CD14-positive monocyte (primary cell): ENCODE data around the gene PRR23E. TPM values are rescaled to one million over a fixed set of nuclear protein-coding genes. Genes with fewer than 3 reads are reported as not detected.

ENCODE experiments used
- DNase-seq, 3 donors: peaks; one replicate each; pipeline ENCODE4 v3.0.0-alpha.2; 2011 to 2022
- H2AFZ ChIP-seq: 2 replicates; pipeline ENCODE4 v1.6.0; 2012; ENCODE audit warnings: mild to moderate bottlenecking, low read depth, low read length, inconsistent platforms; ENCODE audit not compliant: insufficient read depth, poor library complexity, severe bottlenecking
- H3K27ac ChIP-seq, 2 donors: 1 replicate in 1 of 2; 2 replicates in 1 of 2; pipeline ENCODE4 v1.5.1; 2012 to 2013; ENCODE audit warnings: low read length in 2 of 2, control low read depth in 1 of 2, inconsistent platforms in 1 of 2, low read depth in 1 of 2, mild to moderate bottlenecking in 1 of 2
- H3K27me3 ChIP-seq, 2 donors: one replicate each; pipeline versions ENCODE4 v1.6.0 to v1.6.1; 2011 to 2013; ENCODE audit warnings: low read length in 2 of 2; ENCODE audit not compliant: control insufficient read depth in 2 of 2, insufficient read depth in 2 of 2
- H3K36me3 ChIP-seq, 2 donors: replicated peaks in 1 of 2; 1 replicate in 1 of 2; 2 replicates in 1 of 2; pipeline versions ENCODE4 v1.5.1 to v1.6.1; 2012 to 2013; ENCODE audit warnings: low read length in 2 of 2, control low read depth in 1 of 2, inconsistent platforms in 1 of 2, mild to moderate bottlenecking in 1 of 2; ENCODE audit not compliant: insufficient read depth in 2 of 2, control insufficient read depth in 1 of 2
- H3K4me1 ChIP-seq, 2 donors: 1 replicate in 1 of 2; 2 replicates in 1 of 2; pipeline versions ENCODE4 v1.5.1 to v1.6.1; 2012 to 2013; ENCODE audit warnings: low read length in 2 of 2, control low read depth in 1 of 2, inconsistent platforms in 1 of 2, mild to moderate bottlenecking in 1 of 2, moderate library complexity in 1 of 2; ENCODE audit not compliant: insufficient read depth in 2 of 2, control insufficient read depth in 1 of 2
- H3K4me2 ChIP-seq: replicated peaks from 2 replicates; pipeline ENCODE3; 2012; ENCODE audit warnings: low read length, moderate library complexity, mild to moderate bottlenecking; ENCODE audit not compliant: poor library complexity, severe bottlenecking; ENCODE audit errors: extremely low read depth
- H3K4me3 ChIP-seq, 3 experiments: fragments of 200-600 bp in 1 of 3; sonication (generic) in 1 of 3; replicated peaks in 1 of 3; 1 replicate in 2 of 3; 2 replicates in 1 of 3; pipeline ENCODE4 v1.5.1; 2011 to 2013; ENCODE audit warnings: low read length in 3 of 3, mild to moderate bottlenecking in 3 of 3, control low read depth in 2 of 3, low read depth in 2 of 3, inconsistent platforms in 1 of 3, moderate library complexity in 1 of 3
- H3K79me2 ChIP-seq: 2 replicates; pipeline ENCODE4 v1.6.0; 2012; ENCODE audit warnings: mild to moderate bottlenecking, control low read depth, inconsistent platforms, low read length, moderate library complexity; ENCODE audit not compliant: insufficient read depth
- H3K9ac ChIP-seq: 2 replicates; pipeline ENCODE4 v1.6.0; 2017; ENCODE audit warnings: low read length, mild to moderate bottlenecking; ENCODE audit not compliant: insufficient read depth, poor library complexity, severe bottlenecking
- H3K9me3 ChIP-seq, 2 donors: replicated peaks in 1 of 2; 1 replicate in 1 of 2; 2 replicates in 1 of 2; pipeline versions ENCODE4 v1.5.1 to v1.6.1; 2012 to 2013; ENCODE audit warnings: low read length in 2 of 2, control low read depth in 1 of 2; ENCODE audit not compliant: control insufficient read depth in 1 of 2, insufficient read depth in 1 of 2
- H4K20me1 ChIP-seq: 2 replicates; pipeline ENCODE4 v1.6.0; 2012; ENCODE audit warnings: mild to moderate bottlenecking, low read length, control low read depth, moderate library complexity; ENCODE audit not compliant: insufficient read depth
- H3K27ac Mint-ChIP-seq, 7 donors: one replicate each; pipeline ENCODE4 v1.8.0; 2020; ENCODE audit warnings: mild to moderate bottlenecking in 7 of 7, mixed read lengths in 7 of 7, moderate library complexity in 6 of 7, inconsistent platforms in 2 of 7
- H3K27me3 Mint-ChIP-seq, 3 donors: one replicate each; pipeline ENCODE4 v1.8.0; 2021 to 2022; ENCODE audit warnings: low read depth in 3 of 3, mild to moderate bottlenecking in 3 of 3, mixed read lengths in 3 of 3, moderate library complexity in 3 of 3, inconsistent platforms in 1 of 3
- H3K36me3 Mint-ChIP-seq, 2 donors: one replicate each; pipeline ENCODE4 v1.8.0; 2020; ENCODE audit warnings: mixed read lengths in 2 of 2, inconsistent platforms in 1 of 2, mild to moderate bottlenecking in 1 of 2
- H3K4me1 Mint-ChIP-seq: one replicate; pipeline ENCODE4 v1.8.0; 2020; ENCODE audit warnings: mild to moderate bottlenecking, mixed read lengths
- H3K4me3 Mint-ChIP-seq, 2 donors: one replicate each; pipeline ENCODE4 v1.8.0; 2020; ENCODE audit warnings: mild to moderate bottlenecking in 2 of 2, mixed read lengths in 2 of 2, moderate library complexity in 1 of 2
- H3K9me3 Mint-ChIP-seq, 7 donors: one replicate each; pipeline ENCODE4 v1.8.0; 2020 to 2022; ENCODE audit warnings: mixed read lengths in 7 of 7, mild to moderate bottlenecking in 6 of 7, moderate library complexity in 6 of 7, inconsistent platforms in 2 of 7
- WGBS: methylation state at CpG from one replicate; pipeline ENCODE4 v1.1.5; 2013; ENCODE audit warnings: missing lambda C conversion rate; ENCODE audit not compliant: insufficient coverage; 5-methylcytosine and 5-hydroxymethylcytosine counted together
- intact Hi-C, 2 donors: fragments of 100-400 bp; cut with micrococcal nuclease; formaldehyde crosslinking; loops; one replicate each; pipeline versions ENCODE4 v1.15.0 to v1.15.1; 2023
- polyA minus RNA-seq: library from RNA; depleted of rRNA, polyadenylated mRNA; stranded (reverse); fragments of >200 nt; gene quantifications from 2 replicates; pipeline ENCODE4 v1.2.3, GENCODE V29; 2012
- polyA plus RNA-seq, 3 donors: library from polyadenylated mRNA; depleted of rRNA in 1 of 3; unstranded in 2 of 3; stranded (reverse) in 1 of 3; fragments of 300-500 nt in 2 of 3; fragments of >200 nt in 1 of 3; fragmentation: Illumina TruSeq in 2 of 3; gene quantifications; 1 replicate in 2 of 3; 2 replicates in 1 of 3; pipeline ENCODE4 v1.2.3, GENCODE V29; 2012 to 2021
- total RNA-seq, 12 experiments: library from RNA in 1 of 12; stranded (reverse) in 1 of 12; fragments of 120-200 nt in 1 of 12; gene quantifications; one replicate each; pipeline ENCODE4 v1.2.4 and lab custom pipeline; 2013 to 2026; ENCODE audit warnings: mixed read lengths in 6 of 12, inconsistent platforms in 1 of 12
- TF ChIP-seq, protein P1 (sequence below): fragments of 200-600 bp; IDR thresholded peaks from one replicate; pipeline ENCODE4 v1.8.0; 2022; ENCODE audit warnings: antibody characterized with exemption, mild to moderate bottlenecking

Gene PRR23E, protein sequence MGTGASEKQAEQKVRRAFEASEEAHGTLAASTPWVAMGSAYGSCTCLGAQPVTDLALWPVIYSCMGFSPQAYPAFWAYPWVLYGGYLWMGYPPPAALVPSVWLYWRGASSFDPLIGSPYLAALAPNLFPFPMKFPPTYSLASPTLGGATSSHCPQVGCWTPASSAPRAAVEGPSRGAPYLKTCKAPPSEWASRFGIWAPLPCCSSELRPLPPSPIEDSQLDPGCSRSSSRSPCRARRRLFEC
- total RNA-seq (2013) = not detected
- not detected for polyA plus RNA-seq
- polyA minus RNA-seq = not detected in 2 replicates
- 0 to 0.30 (median 0) reads per million in 11 experiments for total RNA-seq (lab: John Stamatoyannopoulos, UW)

DNA sequence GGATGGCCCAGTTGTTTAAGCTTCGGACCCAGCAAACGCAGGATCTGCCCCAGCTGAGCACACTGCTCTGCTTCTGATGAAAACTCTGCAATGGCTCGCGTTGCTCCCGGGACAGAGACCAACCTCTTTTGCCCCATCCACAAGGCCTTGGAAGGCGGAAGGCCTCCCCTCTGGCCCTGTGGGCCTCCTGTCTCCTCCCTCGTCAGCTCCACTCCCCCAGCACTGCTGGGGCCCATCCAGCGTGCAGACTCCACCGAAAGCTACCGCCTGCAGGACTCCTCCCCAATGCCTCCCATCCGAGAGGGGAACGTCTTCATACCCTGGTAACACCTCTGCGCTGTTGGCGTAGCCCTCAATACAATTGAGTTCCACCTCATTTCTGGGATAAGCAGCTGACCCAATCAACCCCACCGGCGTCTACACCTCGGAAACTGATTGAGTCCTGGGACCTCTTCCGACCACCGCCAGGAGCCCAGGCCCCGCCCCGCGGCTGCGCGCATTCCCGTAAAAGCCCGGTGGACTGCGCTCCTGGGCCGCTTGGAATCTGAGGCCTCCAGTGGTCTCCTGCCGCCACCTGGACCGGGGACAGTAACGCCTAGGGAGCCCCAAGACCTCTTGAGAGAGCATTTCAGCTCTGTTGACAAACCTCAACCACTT lies at the start of gene PRR23E:
PRR23E (plus strand) TSS at position 556 of the 657 bp plus-strand sequence. CDS start 3,555 bp downstream, outside the sequence.
- no peaks in the 10 kb centered on the region for H4K20me1 ChIP-seq
- H3K4me3 Mint-ChIP-seq = no peak within 1 kb of the TSS

DNA sequence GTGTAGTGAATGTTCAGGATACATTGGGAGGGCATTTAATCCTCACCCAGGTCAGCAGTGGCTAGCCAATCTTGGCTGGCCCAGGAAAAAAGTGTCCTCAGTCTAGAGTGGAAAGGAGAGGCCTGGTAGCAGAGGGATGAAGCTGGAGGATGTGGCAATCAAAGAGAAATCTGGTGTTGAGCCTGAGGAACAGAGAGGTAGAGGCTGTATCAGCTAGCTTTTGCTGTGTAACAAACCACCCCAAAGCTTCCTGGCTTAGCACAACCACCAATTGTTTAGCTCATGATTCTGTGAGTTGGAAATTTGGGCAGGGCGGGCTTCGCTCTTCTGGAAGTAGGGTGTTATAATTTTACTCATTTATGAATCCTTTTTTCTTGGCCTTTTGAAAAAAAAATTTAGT lies 49.8 kb upstream of the PRR23E start:
- no peak for DNase-seq
- Histone ChIP-seq H3K79me2 (no peaks in the 10 kb centered on the region), H4K20me1 (no peaks in the 10 kb centered on the region), H3K9ac (no peak overlapping the region), H3K4me3 (no peak overlapping the region), H3K4me2 (no peak overlapping the region), H3K27me3 (no peaks in the 10 kb centered on the region), H3K9me3 (no peaks in the 10 kb centered on the region), H3K27ac (no peak overlapping the region), H3K4me1 (no peaks in the 10 kb centered on the region), H2AFZ (no peak overlapping the region), H3K36me3 (no peaks in the 10 kb centered on the region)
- WGBS = no CpG with 5 or more reads among the region's 2 CpGs
- H3K27ac Mint-ChIP-seq = no peak overlapping the region
- H3K36me3 Mint-ChIP-seq = no peaks in the 10 kb centered on the region
- peaks cover 1 to 6% (median 4%) of the 10 kb centered on the region in 7 donors for H3K9me3 Mint-ChIP-seq
- intact Hi-C loops = no loop called here
- no peaks in the 10 kb centered on the region for H3K4me1 Mint-ChIP-seq
- H3K27me3 Mint-ChIP-seq = peaks cover 1 to 7% (median 3%) of the 10 kb centered on the region in 3 donors
- TF ChIP-seq, protein P1, sequence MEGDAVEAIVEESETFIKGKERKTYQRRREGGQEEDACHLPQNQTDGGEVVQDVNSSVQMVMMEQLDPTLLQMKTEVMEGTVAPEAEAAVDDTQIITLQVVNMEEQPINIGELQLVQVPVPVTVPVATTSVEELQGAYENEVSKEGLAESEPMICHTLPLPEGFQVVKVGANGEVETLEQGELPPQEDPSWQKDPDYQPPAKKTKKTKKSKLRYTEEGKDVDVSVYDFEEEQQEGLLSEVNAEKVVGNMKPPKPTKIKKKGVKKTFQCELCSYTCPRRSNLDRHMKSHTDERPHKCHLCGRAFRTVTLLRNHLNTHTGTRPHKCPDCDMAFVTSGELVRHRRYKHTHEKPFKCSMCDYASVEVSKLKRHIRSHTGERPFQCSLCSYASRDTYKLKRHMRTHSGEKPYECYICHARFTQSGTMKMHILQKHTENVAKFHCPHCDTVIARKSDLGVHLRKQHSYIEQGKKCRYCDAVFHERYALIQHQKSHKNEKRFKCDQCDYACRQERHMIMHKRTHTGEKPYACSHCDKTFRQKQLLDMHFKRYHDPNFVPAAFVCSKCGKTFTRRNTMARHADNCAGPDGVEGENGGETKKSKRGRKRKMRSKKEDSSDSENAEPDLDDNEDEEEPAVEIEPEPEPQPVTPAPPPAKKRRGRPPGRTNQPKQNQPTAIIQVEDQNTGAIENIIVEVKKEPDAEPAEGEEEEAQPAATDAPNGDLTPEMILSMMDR = no peak
- H3K4me3 Mint-ChIP-seq = no peak overlapping the region

More for the DNA sequence above, at the start of gene PRR23E:
- Mint-ChIP-seq H3K27ac (no peak within 1 kb of the TSS), H3K9me3 (peaks cover 10 to 39% (median 22%) of the 10 kb centered on the region in 7 donors), H3K36me3 (no peaks in the 10 kb centered on the region), H3K4me1 (no peaks in the 10 kb centered on the region), H3K27me3 (peaks cover 2 to 10% (median 7%) of the 10 kb centered on the region in 3 donors)
- Histone ChIP-seq H3K79me2 (no peaks in the 10 kb centered on the region), H3K4me3 (no peak within 1 kb of the TSS), H3K27ac (no peak within 1 kb of the TSS), H3K4me2 (no peak within 1 kb of the TSS), H3K27me3 (peaks cover 0 to 4% of the 10 kb centered on the region in 2 donors), H3K9me3 (peaks cover 6 to 21% of the 10 kb centered on the region in 2 donors), H3K4me1 (no peaks in the 10 kb centered on the region), H3K36me3 (no peaks in the 10 kb centered on the region), H2AFZ (no peak within 1 kb of the TSS), H3K9ac (no peak within 1 kb of the TSS)
- WGBS = 93% methylated on average over 31 of the region's 31 CpGs
- DNase-seq = no peak
- TF ChIP-seq, protein P1 = no peak
- intact Hi-C loops = no loop called here
